Measurements from ENCODE around the gene KLHL10.
"Not testable (repeated sequence)": the region's sequence is repeated elsewhere in the genome, so short reads cannot be mapped to it uniquely, and the experiment has no call there.

The KLHL10 gene

GRCh38 chr17:41824086-41824485 lies 13.5 kb upstream of the KLHL10 start:
- Mint-ChIP-seq H3K36me3 (ENCODE audit: low read depth) (peaks cover 6% of the 10 kb centered on the region), H3K4me1 (ENCODE audit: low read depth) (no peaks in the 10 kb centered on the region), H3K27ac (no peak overlapping the region), H3K9me3 (no peaks in the 10 kb centered on the region), H3K27me3 (ENCODE audit: low read depth) (no peaks in the 10 kb centered on the region), H3K4me3 (no peak overlapping the region)
- no peak for DNase-seq (ENCODE audit: low spot score)

- no peak overlapping the region for H3K27ac Mint-ChIP-seq
- no peaks in the 10 kb centered on the region for H3K27me3 Mint-ChIP-seq (ENCODE audit: low read depth)
Observed at GRCh38 chr17:41825175-41825845, 12.3 kb upstream of the KLHL10 start.

GRCh38 chr17:41829961-41830360 lies 7.7 kb upstream of the KLHL10 start:
- peaks cover 21% of the 10 kb centered on the region for H3K36me3 Mint-ChIP-seq (ENCODE audit: low read depth)
- H3K27ac Mint-ChIP-seq; H3K9me3 Mint-ChIP-seq; H3K4me3 Mint-ChIP-seq; H3K27me3 Mint-ChIP-seq (ENCODE audit: low read depth); H3K4me1 Mint-ChIP-seq (ENCODE audit: low read depth); DNase-seq (ENCODE audit: low spot score): not testable (repeated sequence)

More at GRCh38 chr17:41825175-41825845, 12.3 kb upstream of the KLHL10 start:
- no peak for DNase-seq (ENCODE audit: low spot score)
- Mint-ChIP-seq H3K4me3 (no peak overlapping the region), H3K4me1 (ENCODE audit: low read depth) (no peaks in the 10 kb centered on the region), H3K36me3 (ENCODE audit: low read depth) (peaks cover 15% of the 10 kb centered on the region), H3K9me3 (no peaks in the 10 kb centered on the region)

- no peak for DNase-seq (ENCODE audit: low spot score)
- peaks cover 8% of the 10 kb centered on the region for H3K36me3 Mint-ChIP-seq (ENCODE audit: low read depth)
- peaks cover 2% of the 10 kb centered on the region for H3K27me3 Mint-ChIP-seq (ENCODE audit: low read depth)
- no peaks in the 10 kb centered on the region for H3K9me3 Mint-ChIP-seq
- peak overlapping the region; percentile 62 for H3K27ac Mint-ChIP-seq
- peak overlapping the region; percentile 84 for H3K4me3 Mint-ChIP-seq
- peaks cover 13% of the 10 kb centered on the region for H3K4me1 Mint-ChIP-seq (ENCODE audit: low read depth)
Observed at GRCh38 chr17:41835214-41835799, 2.3 kb upstream of the KLHL10 start.

GRCh38 chr17:41835800-41836549 lies 1.6 kb upstream of the KLHL10 start, which contains the start of gene NT5C3B:
NT5C3B (minus strand) TSS chr17:41836232; CDS start chr17:41836193, 39 bp downstream.
- no peaks in the 10 kb centered on the region for H3K9me3 Mint-ChIP-seq
- peaks cover 2% of the 10 kb centered on the region for H3K27me3 Mint-ChIP-seq (ENCODE audit: low read depth)
- H3K36me3 Mint-ChIP-seq (ENCODE audit: low read depth), result peaks cover 8% of the 10 kb centered on the region
- DNase-seq (ENCODE audit: low spot score), result peak; percentile 51
- H3K4me1 Mint-ChIP-seq (ENCODE audit: low read depth), result peaks cover 13% of the 10 kb centered on the region
- peak within 1 kb of the TSS; percentile 62 for H3K27ac Mint-ChIP-seq
- peak within 1 kb of the TSS; percentile 84 for H3K4me3 Mint-ChIP-seq

GRCh38 chr17:41836550-41837196 lies 952 bp upstream of the KLHL10 start:
- peaks cover 8% of the 10 kb centered on the region for H3K36me3 Mint-ChIP-seq (ENCODE audit: low read depth)
- no peak for DNase-seq (ENCODE audit: low spot score)
- H3K4me1 Mint-ChIP-seq (ENCODE audit: low read depth), result peaks cover 13% of the 10 kb centered on the region
- H3K4me3 Mint-ChIP-seq, result peak overlapping the region; percentile 79
- no peak overlapping the region for H3K27ac Mint-ChIP-seq
- H3K27me3 Mint-ChIP-seq (ENCODE audit: low read depth), result peaks cover 2% of the 10 kb centered on the region
- H3K9me3 Mint-ChIP-seq, result no peaks in the 10 kb centered on the region

GRCh38 chr17:41839448-41839847 lies 1.8 kb downstream of the KLHL10 start:
- not testable (repeated sequence) for H3K4me3 Mint-ChIP-seq; DNase-seq (ENCODE audit: low spot score); H3K27ac Mint-ChIP-seq; H3K9me3 Mint-ChIP-seq; H3K27me3 Mint-ChIP-seq (ENCODE audit: low read depth); H3K36me3 Mint-ChIP-seq (ENCODE audit: low read depth)
- H3K4me1 Mint-ChIP-seq (ENCODE audit: low read depth), result peaks cover 13% of the 10 kb centered on the region

GRCh38 chr17:41840781-41841180 lies 3.2 kb downstream of the KLHL10 start:
- not testable (repeated sequence) for H3K36me3 Mint-ChIP-seq (ENCODE audit: low read depth); H3K4me1 Mint-ChIP-seq (ENCODE audit: low read depth); H3K4me3 Mint-ChIP-seq; H3K27ac Mint-ChIP-seq; H3K27me3 Mint-ChIP-seq (ENCODE audit: low read depth); DNase-seq (ENCODE audit: low spot score); H3K9me3 Mint-ChIP-seq

GRCh38 chr17:41844971-41845370 lies 7.3 kb downstream of the KLHL10 start:
- Mint-ChIP-seq H3K36me3 (ENCODE audit: low read depth) (peaks cover 11% of the 10 kb centered on the region), H3K9me3 (no peaks in the 10 kb centered on the region), H3K4me3 (no peak overlapping the region), H3K27ac (no peak overlapping the region), H3K27me3 (ENCODE audit: low read depth) (no peaks in the 10 kb centered on the region), H3K4me1 (ENCODE audit: low read depth) (peaks cover 3% of the 10 kb centered on the region)
- no peak for DNase-seq (ENCODE audit: low spot score)

- no peak for DNase-seq (ENCODE audit: low spot score)
- Mint-ChIP-seq H3K27ac (no peak overlapping the region), H3K4me1 (ENCODE audit: low read depth) (peaks cover 10% of the 10 kb centered on the region), H3K9me3 (no peaks in the 10 kb centered on the region), H3K4me3 (no peak overlapping the region), H3K27me3 (ENCODE audit: low read depth) (no peaks in the 10 kb centered on the region), H3K36me3 (ENCODE audit: low read depth) (peaks cover 24% of the 10 kb centered on the region)
Observed at GRCh38 chr17:41848788-41849187, 11.2 kb downstream of the KLHL10 start.

- H3K4me3 Mint-ChIP-seq, result no peak overlapping the region
- no peaks in the 10 kb centered on the region for H3K9me3 Mint-ChIP-seq
- DNase-seq (ENCODE audit: low spot score), result no peak
- H3K36me3 Mint-ChIP-seq (ENCODE audit: low read depth), result peaks cover 30% of the 10 kb centered on the region
- no peak overlapping the region for H3K27ac Mint-ChIP-seq
- no peaks in the 10 kb centered on the region for H3K27me3 Mint-ChIP-seq (ENCODE audit: low read depth)
- peaks cover 10% of the 10 kb centered on the region for H3K4me1 Mint-ChIP-seq (ENCODE audit: low read depth)
Observed at GRCh38 chr17:41849251-41849990, 11.8 kb downstream of the KLHL10 start.

GRCh38 chr17:41851382-41851781 lies 13.8 kb downstream of the KLHL10 start:
- Mint-ChIP-seq H3K4me1 (ENCODE audit: low read depth) (peaks cover 10% of the 10 kb centered on the region), H3K36me3 (ENCODE audit: low read depth) (peaks cover 38% of the 10 kb centered on the region)
- H3K4me3 Mint-ChIP-seq; H3K27me3 Mint-ChIP-seq (ENCODE audit: low read depth); H3K27ac Mint-ChIP-seq; H3K9me3 Mint-ChIP-seq; DNase-seq (ENCODE audit: low spot score): not testable (repeated sequence)

GRCh38 chr17:41860254-41860931 lies 22.8 kb downstream of the KLHL10 start:
- Mint-ChIP-seq H3K36me3 (ENCODE audit: low read depth) (peaks cover 7% of the 10 kb centered on the region), H3K27me3 (ENCODE audit: low read depth) (no peaks in the 10 kb centered on the region), H3K4me3 (no peak overlapping the region), H3K4me1 (ENCODE audit: low read depth) (peaks cover 12% of the 10 kb centered on the region), H3K27ac (no peak overlapping the region), H3K9me3 (no peaks in the 10 kb centered on the region)
- no peak for DNase-seq (ENCODE audit: low spot score)

All from T-helper 2 cell treated with Interferon-gamma antibody and Interleukin-4, amounts not matched to agents 5 μg/mL and 100 μg/mL, for 36 hours (primary cell).